ENCODE data around the gene IGF1. TPM values are rescaled to one million over a fixed set of nuclear protein-coding genes. Genes with fewer than 3 reads are reported as not detected.

Gene IGF1
- total and polyA plus RNA-seq, 7 donors, result 7.4 to 27.1 (median 15.6) TPM

DNA sequence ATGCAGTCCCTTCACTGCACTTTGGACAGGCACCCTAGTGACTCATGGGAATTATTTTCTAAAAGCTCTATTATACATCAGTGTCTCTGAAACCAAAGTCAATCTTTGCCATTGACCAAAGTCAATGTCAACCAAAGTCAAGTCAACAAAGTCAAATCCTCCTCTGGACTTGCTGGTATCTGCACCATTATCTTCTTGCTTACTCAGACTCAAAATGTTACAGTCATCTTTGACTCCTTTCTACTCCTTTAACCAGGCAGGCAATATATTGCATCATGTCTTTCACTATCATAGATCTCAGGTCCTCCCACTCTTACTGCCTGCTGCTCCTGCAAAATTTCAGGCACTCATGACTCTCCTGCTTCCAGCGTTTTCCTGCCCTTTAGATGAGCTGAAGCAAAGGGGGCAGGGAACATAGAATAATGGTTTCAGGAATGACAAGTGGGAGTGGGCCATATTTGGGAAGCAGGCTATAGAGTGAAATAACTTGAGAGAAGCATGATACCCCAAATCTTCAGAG lies 39.2 kb downstream of the IGF1 start:
- TF ChIP-seq POLR2A (IDR thresholded peaks at IDR 0.05) (no peak), POLR2AphosphoS5 (IDR thresholded peaks at IDR 0.05) (no peak), EP300 (IDR thresholded peaks at IDR 0.05) (no peak)
- TF ChIP-seq, protein P1, sequence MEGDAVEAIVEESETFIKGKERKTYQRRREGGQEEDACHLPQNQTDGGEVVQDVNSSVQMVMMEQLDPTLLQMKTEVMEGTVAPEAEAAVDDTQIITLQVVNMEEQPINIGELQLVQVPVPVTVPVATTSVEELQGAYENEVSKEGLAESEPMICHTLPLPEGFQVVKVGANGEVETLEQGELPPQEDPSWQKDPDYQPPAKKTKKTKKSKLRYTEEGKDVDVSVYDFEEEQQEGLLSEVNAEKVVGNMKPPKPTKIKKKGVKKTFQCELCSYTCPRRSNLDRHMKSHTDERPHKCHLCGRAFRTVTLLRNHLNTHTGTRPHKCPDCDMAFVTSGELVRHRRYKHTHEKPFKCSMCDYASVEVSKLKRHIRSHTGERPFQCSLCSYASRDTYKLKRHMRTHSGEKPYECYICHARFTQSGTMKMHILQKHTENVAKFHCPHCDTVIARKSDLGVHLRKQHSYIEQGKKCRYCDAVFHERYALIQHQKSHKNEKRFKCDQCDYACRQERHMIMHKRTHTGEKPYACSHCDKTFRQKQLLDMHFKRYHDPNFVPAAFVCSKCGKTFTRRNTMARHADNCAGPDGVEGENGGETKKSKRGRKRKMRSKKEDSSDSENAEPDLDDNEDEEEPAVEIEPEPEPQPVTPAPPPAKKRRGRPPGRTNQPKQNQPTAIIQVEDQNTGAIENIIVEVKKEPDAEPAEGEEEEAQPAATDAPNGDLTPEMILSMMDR (IDR thresholded peaks at IDR 0.05), result no peak
- H3K27me3 ChIP-seq, result no peaks in the 10 kb centered on the region
- no peaks in the 10 kb centered on the region for H3K4me1 ChIP-seq
- no peak overlapping the region for H3K4me3 ChIP-seq
- 86 to 91% methylated on average over 1 of the region's 1 CpG for WGBS, 2 donors
- intact Hi-C loops (cut with DNase I), result no loop called here
- no peaks in the 10 kb centered on the region for H3K36me3 ChIP-seq
- no peak overlapping the region for H3K27ac ChIP-seq
- no peaks in the 10 kb centered on the region for H3K9me3 ChIP-seq
- DNase-seq, result no peak

DNA sequence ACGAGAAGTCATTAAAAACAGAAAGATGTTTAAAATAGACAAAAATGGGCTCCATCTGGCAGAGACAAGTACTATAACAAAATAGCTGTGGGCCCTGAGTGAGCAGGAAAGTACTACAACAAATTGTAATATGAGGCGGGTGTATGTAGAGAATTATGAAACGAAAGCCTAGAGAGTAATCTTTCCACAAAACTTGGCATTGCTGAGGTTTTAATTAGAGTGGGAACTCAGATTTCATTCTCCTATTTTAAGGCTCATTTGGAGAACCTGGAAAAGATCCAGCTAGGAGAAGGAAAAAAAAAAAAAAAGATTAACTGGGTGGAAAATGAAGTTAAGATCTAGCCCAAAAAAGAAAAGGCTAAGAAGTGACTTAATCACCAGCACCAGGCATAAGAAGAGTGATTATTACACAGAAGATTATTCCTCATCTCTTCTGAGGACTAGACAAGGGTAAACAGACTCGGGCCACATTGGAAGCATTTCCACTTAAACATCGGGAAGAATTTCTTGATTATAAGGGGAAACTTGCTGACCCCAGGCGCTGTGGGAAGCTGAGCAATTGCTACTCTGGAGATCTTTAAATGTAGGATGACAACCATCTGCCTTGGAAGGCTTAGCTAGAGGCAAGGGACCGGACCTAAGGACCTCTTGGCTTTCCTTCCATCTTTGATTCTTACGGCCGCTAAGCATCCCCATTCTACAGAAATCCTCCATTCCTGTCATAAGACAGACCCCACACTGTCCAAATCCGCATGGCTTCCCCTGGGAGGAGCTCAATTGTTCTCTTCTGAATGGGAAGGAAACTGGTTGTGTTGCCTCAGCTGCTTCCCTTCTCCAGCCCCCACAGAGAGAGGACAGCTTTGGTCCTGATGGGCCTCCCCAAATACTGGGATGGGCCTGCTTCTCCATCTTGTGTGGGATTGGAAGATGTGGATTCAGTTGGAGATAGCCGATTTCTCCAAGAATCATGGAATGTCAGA lies 40.6 kb downstream of the IGF1 start:
- WGBS, 2 donors, result 77 to 78% methylated on average over 11 of the region's 11 CpGs
- no peaks in the 10 kb centered on the region for H3K27me3 ChIP-seq
- no peaks in the 10 kb centered on the region for H3K36me3 ChIP-seq
- intact Hi-C loops (cut with DNase I), result no loop called here
- no peak overlapping the region for H3K27ac ChIP-seq
- DNase-seq, result no peak
- no peaks in the 10 kb centered on the region for H3K4me1 ChIP-seq
- no peaks in the 10 kb centered on the region for H3K9me3 ChIP-seq
- TF ChIP-seq EP300 (IDR thresholded peaks at IDR 0.05) (no peak), POLR2A (IDR thresholded peaks at IDR 0.05) (no peak), POLR2AphosphoS5 (IDR thresholded peaks at IDR 0.05) (no peak)
- TF ChIP-seq, protein P1 (IDR thresholded peaks at IDR 0.05), result no peak
- H3K4me3 ChIP-seq, result no peak overlapping the region

DNA sequence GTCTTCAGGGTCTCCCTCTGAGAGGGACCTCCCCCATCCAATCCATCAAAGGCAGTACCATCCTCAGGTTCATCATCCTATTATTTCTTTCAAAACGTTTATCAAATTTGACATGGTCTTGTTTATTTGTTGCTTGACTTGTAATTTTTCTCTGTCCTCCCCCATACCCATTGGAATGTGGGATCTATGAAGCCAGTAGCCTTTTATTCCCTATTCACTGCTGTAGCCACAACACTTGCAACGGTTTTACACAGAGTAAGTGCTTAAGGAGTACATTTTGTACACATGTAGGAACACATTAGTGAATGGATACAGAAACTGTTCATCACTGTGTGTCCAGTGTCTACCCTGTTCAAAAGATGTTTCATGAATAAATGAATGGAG lies 41.5 kb downstream of the IGF1 start:
- intact Hi-C loops (cut with DNase I), result no loop called here
- no peak for DNase-seq
- no peak for TF ChIP-seq POLR2A (IDR thresholded peaks at IDR 0.05)
- no peak overlapping the region for H3K27ac ChIP-seq
- H3K4me3 ChIP-seq, result no peak overlapping the region
- H3K9me3 ChIP-seq, result no peaks in the 10 kb centered on the region
- 33 to 57% methylated on average over 2 of the region's 2 CpGs for WGBS, 2 donors
- no peaks in the 10 kb centered on the region for H3K36me3 ChIP-seq
- no peaks in the 10 kb centered on the region for H3K27me3 ChIP-seq
- no peaks in the 10 kb centered on the region for H3K4me1 ChIP-seq

DNA sequence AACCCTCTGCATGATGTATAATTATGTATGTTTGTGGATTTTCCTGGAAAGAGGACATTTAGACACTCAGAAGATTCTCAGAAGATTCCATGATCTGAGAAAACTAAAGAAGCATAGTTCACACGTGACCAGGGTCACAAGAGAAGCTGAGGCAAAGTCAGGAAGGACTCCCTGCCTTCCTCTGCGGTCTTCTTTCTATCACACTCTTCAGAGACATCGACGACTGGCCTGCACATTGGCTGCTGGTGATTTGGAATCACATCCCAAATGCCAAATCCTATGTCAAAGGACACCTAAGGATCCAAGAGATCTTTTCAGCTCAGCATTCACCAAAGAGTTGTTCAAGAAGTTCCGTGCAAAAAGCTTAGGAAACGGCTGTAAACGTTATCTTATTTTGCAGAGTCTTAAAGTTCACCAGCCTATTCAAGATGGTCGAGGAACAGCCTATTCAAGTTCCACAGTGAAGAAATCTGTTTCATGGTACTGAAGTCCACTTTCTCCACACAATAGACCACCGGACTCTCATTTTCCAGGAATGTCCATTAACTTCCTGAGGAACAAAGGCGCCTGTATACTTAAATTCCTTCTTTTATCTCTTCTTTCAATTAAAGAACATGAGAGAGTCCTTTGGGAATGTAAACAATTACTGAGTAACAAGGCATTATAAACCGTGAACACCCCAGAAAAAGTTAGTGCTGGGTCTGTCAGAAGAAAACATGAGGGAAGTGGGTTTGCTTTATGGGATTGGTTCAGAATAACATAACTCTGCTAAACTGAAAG lies 42.1 kb downstream of the IGF1 start:
- intact Hi-C loops (cut with DNase I), result no loop called here
- H3K27me3 ChIP-seq, result no peaks in the 10 kb centered on the region
- no peaks in the 10 kb centered on the region for H3K36me3 ChIP-seq
- H3K27ac ChIP-seq, result no peak overlapping the region
- H3K4me1 ChIP-seq, result no peaks in the 10 kb centered on the region
- TF ChIP-seq, protein P1 (IDR thresholded peaks at IDR 0.05), result no peak
- no peak for TF ChIP-seq POLR2AphosphoS5 (IDR thresholded peaks at IDR 0.05)
- no peak for TF ChIP-seq EP300 (IDR thresholded peaks at IDR 0.05)
- TF ChIP-seq POLR2A (IDR thresholded peaks at IDR 0.05), result no peak
- no peaks in the 10 kb centered on the region for H3K9me3 ChIP-seq
- 47 to 70% methylated on average over 11 of the region's 11 CpGs for WGBS, 2 donors
- DNase-seq, result no peak
- H3K4me3 ChIP-seq, result no peak overlapping the region

DNA sequence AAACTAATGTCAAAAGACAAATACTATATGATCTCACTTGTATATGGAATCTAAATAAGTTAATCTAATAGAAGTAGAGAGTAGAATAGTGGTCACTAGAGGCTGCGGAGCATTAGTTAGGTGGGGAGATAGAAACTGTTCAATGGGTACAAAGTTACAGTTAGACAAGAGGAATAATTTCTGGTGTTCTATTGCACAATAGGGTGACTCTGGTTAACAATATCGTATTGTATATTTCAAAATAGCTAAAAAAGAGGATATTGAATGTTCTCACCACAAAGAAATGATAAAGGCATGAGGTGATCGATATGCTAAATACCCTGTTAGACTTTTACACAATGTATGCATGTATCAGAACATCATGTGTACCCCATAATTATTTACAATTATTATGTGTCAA lies 42.9 kb downstream of the IGF1 start:
- Histone ChIP-seq H3K36me3 (no peaks in the 10 kb centered on the region), H3K27ac (no peak overlapping the region), H3K9me3 (no peaks in the 10 kb centered on the region), H3K27me3 (no peaks in the 10 kb centered on the region), H3K4me1 (no peaks in the 10 kb centered on the region), H3K4me3 (no peak overlapping the region)
- 79 to 83% methylated on average over 3 of the region's 3 CpGs for WGBS, 2 donors
- TF ChIP-seq, protein P1 (IDR thresholded peaks at IDR 0.05), result no peak
- TF ChIP-seq EP300 (IDR thresholded peaks at IDR 0.05) (no peak), POLR2AphosphoS5 (IDR thresholded peaks at IDR 0.05) (no peak), POLR2A (IDR thresholded peaks at IDR 0.05) (no peak)
- intact Hi-C loops (cut with DNase I), result no loop called here
- no peak for DNase-seq
